GM19463 (cell line): Measurements from ENCODE around the gene PRICKLE3.

Experiments
- ATAC-seq: cut with Tn5 transposase; IDR thresholded peaks from one replicate; pipeline ENCODE4 v1.9.1; 2021; ENCODE audit warnings: mild to moderate bottlenecking, moderate library complexity; ENCODE audit not compliant: unreplicated experiment

Gene PRICKLE3

GRCh38 chrX:49206543-49206942 is 20.4 kb upstream of the PRICKLE3 start:
- no peak for ATAC-seq

- ATAC-seq, result no peak
Measured at GRCh38 chrX:49205443-49205842, 19.3 kb upstream of the PRICKLE3 start.

GRCh38 chrX:49204709-49205108 is 18.5 kb upstream of the PRICKLE3 start:
- no peak for ATAC-seq

- no peak for ATAC-seq
Measured at GRCh38 chrX:49204017-49204416, 17.8 kb upstream of the PRICKLE3 start.

- ATAC-seq, result no peak
Measured at GRCh38 chrX:49203536-49203935, 17.4 kb upstream of the PRICKLE3 start.

GRCh38 chrX:49202022-49202421 is 15.8 kb upstream of the PRICKLE3 start:
- no peak for ATAC-seq

- peak; percentile 97 for ATAC-seq
Measured at GRCh38 chrX:49199906-49200771, 14.0 kb upstream of the PRICKLE3 start, which contains the start of gene SYP. Gene SYP (minus strand): TSS chrX:49200193. CDS start chrX:49200186, 7 bp downstream.

- ATAC-seq, result no peak
Measured at GRCh38 chrX:49199315-49199595, 13.1 kb upstream of the PRICKLE3 start.

GRCh38 chrX:49198540-49199314 is 12.6 kb upstream of the PRICKLE3 start:
- ATAC-seq, result no peak

GRCh38 chrX:49197543-49198087 is 11.4 kb upstream of the PRICKLE3 start:
- no peak for ATAC-seq

GRCh38 chrX:49193542-49193964 is 7.4 kb upstream of the PRICKLE3 start:
- ATAC-seq, result no peak

- no peak for ATAC-seq
Measured at GRCh38 chrX:49192722-49193328, 6.7 kb upstream of the PRICKLE3 start.

GRCh38 chrX:49191574-49192011 is 5.4 kb upstream of the PRICKLE3 start:
- peak; percentile 4 for ATAC-seq

GRCh38 chrX:49190821-49191573 is 4.8 kb upstream of the PRICKLE3 start:
- ATAC-seq, result peak; percentile 87

- ATAC-seq, result no peak
Measured at GRCh38 chrX:49189606-49190005, 3.4 kb upstream of the PRICKLE3 start.

GRCh38 chrX:49188468-49189076 is 2.4 kb upstream of the PRICKLE3 start:
- no peak for ATAC-seq

- ATAC-seq, result no peak
Measured at GRCh38 chrX:49187526-49187925, 1.4 kb upstream of the PRICKLE3 start.

- ATAC-seq, result no peak
Measured at GRCh38 chrX:49187028-49187394, 838 bp upstream of the PRICKLE3 start.

GRCh38 chrX:49184294-49185281 is 1.6 kb downstream of the PRICKLE3 start:
- ATAC-seq, result peak; percentile 46
